Osteoblast (primary cell): Measurements from ENCODE around the gene KRT2. TPM values are rescaled to one million over a fixed set of nuclear protein-coding genes. Genes with fewer than 3 reads are reported as not detected.

ENCODE experiments used
- DNase-seq: peaks from one replicate; pipeline ENCODE4 v3.0.0; 2011; ENCODE audit warnings: low spot score, mixed read lengths; ENCODE audit not compliant: insufficient read length; ENCODE audit errors: missing footprints
- H2AFZ ChIP-seq: 2 replicates; pipeline ENCODE4 v1.6.0; 2011; ENCODE audit warnings: mild to moderate bottlenecking, low read length
- H3K27ac ChIP-seq: 2 replicates; pipeline ENCODE4 v1.5.1; 2011; ENCODE audit warnings: mild to moderate bottlenecking, low read depth, low read length, moderate library complexity
- H3K27me3 ChIP-seq: 2 replicates; pipeline ENCODE4 v1.6.0; 2012; ENCODE audit warnings: mild to moderate bottlenecking, control low read depth, inconsistent platforms, low read length, moderate library complexity; ENCODE audit not compliant: insufficient read depth
- H3K36me3 ChIP-seq: 2 replicates; pipeline ENCODE4 v1.5.1; 2011; ENCODE audit warnings: mild to moderate bottlenecking, low read length, control low read depth, moderate library complexity; ENCODE audit not compliant: insufficient read depth
- H3K4me1 ChIP-seq: 2 replicates; pipeline ENCODE4 v1.5.1; 2011; ENCODE audit warnings: mild to moderate bottlenecking, low read length, control low read depth, moderate library complexity; ENCODE audit not compliant: insufficient read depth
- H3K4me2 ChIP-seq: 2 replicates; pipeline ENCODE4 v1.6.0; 2011; ENCODE audit warnings: mild to moderate bottlenecking, low read length; ENCODE audit not compliant: insufficient read depth
- H3K4me3 ChIP-seq: fragments of 200-600 bp; sonication (generic); 3 replicates; pipeline ENCODE4 v1.5.1; 2012; ENCODE audit warnings: mild to moderate bottlenecking, low read length, inconsistent platforms; ENCODE audit not compliant: insufficient read depth
- H3K79me2 ChIP-seq: 2 replicates; pipeline ENCODE4 v1.6.0; 2012; ENCODE audit warnings: mild to moderate bottlenecking, low read length, control low read depth, inconsistent platforms; ENCODE audit not compliant: insufficient read depth
- H3K9me3 ChIP-seq: 2 replicates; pipeline ENCODE4 v1.5.1; 2011; ENCODE audit warnings: low read depth, low read length, control low read depth
- H4K20me1 ChIP-seq: 2 replicates; pipeline ENCODE4 v1.6.0; 2012; ENCODE audit warnings: mild to moderate bottlenecking, low read length, control low read depth; ENCODE audit not compliant: insufficient read depth
- total RNA-seq: library from RNA; depleted of rRNA; stranded (reverse); fragments of >200 nt; gene quantifications from 2 replicates; pipeline ENCODE4 v1.2.3, GENCODE V29; 2012
- TF ChIP-seq, protein P1 (sequence below): IDR thresholded peaks from 2 replicates; pipeline ENCODE4 v1.5.1; 2011; ENCODE audit warnings: mild to moderate bottlenecking, low read depth, low read length, moderate library complexity; ENCODE audit errors: extremely low read depth

Gene KRT2
- total RNA-seq, 1 donor, result not detected

DNA sequence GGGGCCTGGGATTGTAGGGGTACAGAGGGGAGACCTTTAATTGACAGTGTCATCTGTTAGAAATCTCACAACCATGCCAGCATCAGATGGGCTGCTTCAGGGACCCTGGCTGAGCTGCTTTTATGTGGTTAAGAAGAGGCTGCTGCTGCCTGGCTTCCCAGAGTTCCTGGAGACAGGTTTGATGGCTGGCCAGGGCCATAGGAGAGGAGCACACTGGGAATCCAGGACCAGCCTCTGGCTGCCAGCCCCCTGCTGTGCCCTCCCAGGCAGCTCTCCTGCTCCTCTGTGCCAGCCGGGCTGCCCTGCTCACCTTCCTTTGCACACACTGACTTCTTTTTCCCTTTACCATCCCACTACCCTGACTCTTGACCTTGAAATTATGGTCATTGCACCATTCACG is 33.1 kb downstream of the KRT2 start:
- Histone ChIP-seq H3K4me2 (no peak overlapping the region), H3K36me3 (no peaks in the 10 kb centered on the region), H3K27ac (no peak overlapping the region), H3K9me3 (no peaks in the 10 kb centered on the region), H4K20me1 (no peaks in the 10 kb centered on the region), H3K27me3 (peaks cover 22% of the 10 kb centered on the region), H2AFZ (no peak overlapping the region), H3K4me1 (peaks cover 3% of the 10 kb centered on the region), H3K4me3 (no peak overlapping the region), H3K79me2 (no peaks in the 10 kb centered on the region)
- TF ChIP-seq, protein P1, sequence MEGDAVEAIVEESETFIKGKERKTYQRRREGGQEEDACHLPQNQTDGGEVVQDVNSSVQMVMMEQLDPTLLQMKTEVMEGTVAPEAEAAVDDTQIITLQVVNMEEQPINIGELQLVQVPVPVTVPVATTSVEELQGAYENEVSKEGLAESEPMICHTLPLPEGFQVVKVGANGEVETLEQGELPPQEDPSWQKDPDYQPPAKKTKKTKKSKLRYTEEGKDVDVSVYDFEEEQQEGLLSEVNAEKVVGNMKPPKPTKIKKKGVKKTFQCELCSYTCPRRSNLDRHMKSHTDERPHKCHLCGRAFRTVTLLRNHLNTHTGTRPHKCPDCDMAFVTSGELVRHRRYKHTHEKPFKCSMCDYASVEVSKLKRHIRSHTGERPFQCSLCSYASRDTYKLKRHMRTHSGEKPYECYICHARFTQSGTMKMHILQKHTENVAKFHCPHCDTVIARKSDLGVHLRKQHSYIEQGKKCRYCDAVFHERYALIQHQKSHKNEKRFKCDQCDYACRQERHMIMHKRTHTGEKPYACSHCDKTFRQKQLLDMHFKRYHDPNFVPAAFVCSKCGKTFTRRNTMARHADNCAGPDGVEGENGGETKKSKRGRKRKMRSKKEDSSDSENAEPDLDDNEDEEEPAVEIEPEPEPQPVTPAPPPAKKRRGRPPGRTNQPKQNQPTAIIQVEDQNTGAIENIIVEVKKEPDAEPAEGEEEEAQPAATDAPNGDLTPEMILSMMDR, result no peak
- DNase-seq, result no peak

DNA sequence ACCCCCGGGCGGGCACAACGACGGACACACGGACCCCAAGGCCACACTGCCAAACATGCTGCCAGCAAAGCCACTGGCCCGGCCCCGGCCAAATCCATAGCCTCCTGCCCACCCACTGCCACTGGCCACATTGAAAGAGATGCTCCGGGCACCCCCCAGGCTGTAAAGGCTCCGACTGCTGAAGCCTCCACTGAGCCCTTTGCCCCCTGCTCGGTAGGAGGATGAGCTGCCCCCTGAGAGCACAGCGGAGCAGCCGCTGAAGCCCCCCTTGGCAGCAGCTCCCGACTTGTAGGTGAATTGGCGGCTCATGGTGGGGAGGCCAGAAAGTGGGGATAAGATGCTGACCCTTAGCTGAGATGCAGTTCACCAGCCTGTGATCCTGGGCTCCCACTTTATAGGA is 33.8 kb downstream of the KRT2 start, which contains the start of gene KRT73:
Gene KRT73, minus strand, starts transcription at position 344 of the 400 bp plus-strand sequence. Its CDS starts 35 bp downstream, at position 309.
- Histone ChIP-seq H3K4me3 (no peak within 1 kb of the TSS), H3K79me2 (no peaks in the 10 kb centered on the region), H2AFZ (no peak within 1 kb of the TSS), H3K36me3 (no peaks in the 10 kb centered on the region), H3K4me1 (peaks cover 3% of the 10 kb centered on the region), H3K27me3 (peaks cover 22% of the 10 kb centered on the region), H4K20me1 (no peaks in the 10 kb centered on the region), H3K9me3 (no peaks in the 10 kb centered on the region), H3K27ac (no peak within 1 kb of the TSS), H3K4me2 (no peak within 1 kb of the TSS)
- TF ChIP-seq, protein P1, result no peak
- no peak for DNase-seq

DNA sequence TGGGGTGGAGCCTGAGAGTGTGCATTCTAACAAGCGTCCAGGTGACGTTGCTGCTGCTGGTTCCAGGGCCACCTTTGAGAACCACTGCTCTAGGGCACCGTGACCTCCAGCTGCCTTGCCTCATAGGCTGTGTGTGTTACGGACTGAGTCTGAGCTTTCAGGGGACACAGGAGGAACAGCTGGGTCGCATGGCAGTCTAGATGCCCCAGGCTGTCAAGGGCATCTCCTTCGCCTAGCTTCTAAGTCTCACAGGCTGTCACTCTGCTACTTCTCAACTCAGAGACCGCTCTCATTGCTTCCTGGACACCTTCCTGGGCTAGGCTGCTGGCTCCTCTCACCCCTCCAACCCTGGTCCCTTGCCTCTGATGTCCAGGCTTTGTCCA is 34.6 kb downstream of the KRT2 start:
- Histone ChIP-seq H3K4me1 (peaks cover 3% of the 10 kb centered on the region), H4K20me1 (no peaks in the 10 kb centered on the region), H3K79me2 (no peaks in the 10 kb centered on the region), H3K27ac (no peak overlapping the region), H2AFZ (no peak overlapping the region), H3K27me3 (peaks cover 19% of the 10 kb centered on the region), H3K4me2 (no peak overlapping the region), H3K4me3 (no peak overlapping the region), H3K36me3 (no peaks in the 10 kb centered on the region), H3K9me3 (no peaks in the 10 kb centered on the region)
- TF ChIP-seq, protein P1, result no peak
- DNase-seq, result no peak

DNA sequence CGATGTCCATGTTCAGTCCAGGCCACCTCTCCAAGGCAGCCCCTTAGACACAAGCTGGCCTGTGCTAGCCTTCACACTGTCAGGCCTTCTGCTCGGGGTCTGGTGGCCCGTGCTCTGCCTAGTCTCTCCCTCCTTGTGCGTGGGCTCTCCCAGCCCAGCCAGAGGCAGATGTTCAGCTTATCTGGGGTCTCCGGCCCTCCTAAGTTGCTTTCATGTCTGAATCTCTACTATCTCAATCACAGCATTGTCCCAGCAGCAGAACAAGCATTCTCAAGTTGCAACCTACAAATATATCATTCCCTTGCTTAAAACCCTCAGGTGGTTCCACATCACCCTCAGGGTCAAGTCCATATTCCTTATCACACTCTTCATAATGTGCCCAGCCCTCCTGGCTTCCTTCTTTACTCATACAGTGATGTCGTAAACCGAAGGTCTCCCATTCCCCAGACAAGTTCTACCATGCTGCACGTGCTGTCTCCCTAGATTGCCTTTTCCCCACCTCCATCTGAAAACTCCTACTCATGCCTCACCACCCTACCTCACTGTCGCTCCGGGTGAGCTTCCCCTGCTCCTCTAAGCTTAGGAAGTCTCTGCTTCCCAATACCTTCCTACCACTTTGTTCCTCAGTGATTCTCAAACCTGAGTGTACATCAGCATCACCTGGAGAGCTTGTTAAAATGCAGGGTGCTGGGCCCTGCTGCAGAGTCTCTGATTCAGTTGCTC is 35.2 kb downstream of the KRT2 start:
- Histone ChIP-seq H3K4me3 (no peak overlapping the region), H3K27ac (no peak overlapping the region), H3K4me1 (peaks cover 3% of the 10 kb centered on the region), H4K20me1 (no peaks in the 10 kb centered on the region), H3K79me2 (no peaks in the 10 kb centered on the region), H3K27me3 (peaks cover 17% of the 10 kb centered on the region), H3K4me2 (no peak overlapping the region), H3K36me3 (no peaks in the 10 kb centered on the region), H3K9me3 (no peaks in the 10 kb centered on the region), H2AFZ (no peak overlapping the region)
- no peak for DNase-seq
- TF ChIP-seq, protein P1, result no peak
